Transverse colon (tissue), 4 donors: ENCODE data around the gene MAPKBP1.

Experiments
- CTCF ChIP-seq, 5 experiments: fragments of 200-600 bp in 3 of 5; fragments of 450-650 bp in 2 of 5; sonication (generic) in 3 of 5; IDR thresholded peaks; 1 replicate in 2 of 5; 2 replicates in 3 of 5; pipeline ENCODE4 v1.5.1; 2016 to 2017; ENCODE audit warnings: antibody characterized with exemption in 5 of 5, inconsistent platforms in 3 of 5, mild to moderate bottlenecking in 2 of 5, moderate library complexity in 1 of 5
- EP300 ChIP-seq: sonication (generic); formaldehyde crosslinking; IDR thresholded peaks from one replicate; pipeline ENCODE4 v1.6.1; 2017; ENCODE audit warnings: antibody characterized with exemption, low read depth
- POLR2A ChIP-seq: fragments of 450-650 bp; IDR thresholded peaks from one replicate; pipeline ENCODE4 v1.6.1; 2016; ENCODE audit warnings: antibody characterized with exemption, mild to moderate bottlenecking, moderate library complexity
- POLR2AphosphoS5 ChIP-seq, 3 donors: sonication (generic); formaldehyde crosslinking; IDR thresholded peaks; one replicate each; pipeline ENCODE4 v1.6.1; 2016; ENCODE audit warnings: antibody characterized with exemption in 3 of 3

GRCh38 chr15:41782371-41783282 lies 8.3 kb downstream of the MAPKBP1 start:
- TF ChIP-seq CTCF (IDR thresholded peaks at IDR 0.05) (no peak), POLR2A (no peak), POLR2AphosphoS5 (IDR thresholded peaks at IDR 0.05) (no peak), EP300 (no peak)
